ENCODE data around the gene INTS12. TPM values are rescaled to one million over a fixed set of nuclear protein-coding genes. Genes with fewer than 3 reads are reported as not detected.

INTS12 gene
- total RNA-seq, 2 donors from 2014 or later, result 22.6 TPM

GRCh38 chr4:105671301-105671700 is 37.2 kb downstream of the INTS12 start:
- no peak for DNase-seq (ENCODE audit: low spot score)
- Histone ChIP-seq H3K9me3 (no peaks in the 10 kb centered on the region), H3K36me3 (no peaks in the 10 kb centered on the region), H3K27ac (no peak overlapping the region), H3K4me3 (no peak overlapping the region), H3K4me1 (ENCODE audit: control insufficient read depth in 1 of 2, low read depth in 2 of 2) (no peaks in the 10 kb centered on the region), H3K27me3 (replicated peaks; ENCODE audit: insufficient read depth) (no peaks in the 10 kb centered on the region)
- TF ChIP-seq CTCF (IDR thresholded peaks at IDR 0.05), result no peak
- ATAC-seq (ENCODE audit: insufficient number of reproducible peaks, low FRiP score, low read depth), result no peak

- TF ChIP-seq CTCF (IDR thresholded peaks at IDR 0.05), result no peak
- no peak for DNase-seq (ENCODE audit: low spot score)
- no peaks in the 10 kb centered on the region for H3K36me3 ChIP-seq
- H3K4me3 ChIP-seq, result no peak overlapping the region
- no peak for ATAC-seq (ENCODE audit: insufficient number of reproducible peaks, low FRiP score, low read depth)
- no peaks in the 10 kb centered on the region for H3K27me3 ChIP-seq (replicated peaks; ENCODE audit: insufficient read depth)
- H3K4me1 ChIP-seq (ENCODE audit: control insufficient read depth in 1 of 2, low read depth in 2 of 2), result no peaks in the 10 kb centered on the region
- H3K27ac ChIP-seq, result no peak overlapping the region
- H3K9me3 ChIP-seq, result no peaks in the 10 kb centered on the region
Measured at GRCh38 chr4:105670684-105671083, 37.8 kb downstream of the INTS12 start.

GRCh38 chr4:105666693-105667092 is 41.8 kb downstream of the INTS12 start:
- no peak for ATAC-seq (ENCODE audit: insufficient number of reproducible peaks, low FRiP score, low read depth)
- TF ChIP-seq CTCF (IDR thresholded peaks at IDR 0.05), result no peak

GRCh38 chr4:105662935-105663675 is 45.4 kb downstream of the INTS12 start:
- no peak for ATAC-seq (ENCODE audit: insufficient number of reproducible peaks, low FRiP score, low read depth)

More at GRCh38 chr4:105666693-105667092, 41.8 kb downstream of the INTS12 start:
- no peak overlapping the region for H3K27ac ChIP-seq
- H3K4me3 ChIP-seq, result no peak overlapping the region
- no peaks in the 10 kb centered on the region for H3K4me1 ChIP-seq (ENCODE audit: control insufficient read depth in 1 of 2, low read depth in 2 of 2)
- no peak for DNase-seq (ENCODE audit: low spot score)
- H3K9me3 ChIP-seq, result no peaks in the 10 kb centered on the region
- H3K36me3 ChIP-seq, result no peaks in the 10 kb centered on the region
- no peaks in the 10 kb centered on the region for H3K27me3 ChIP-seq (replicated peaks; ENCODE audit: insufficient read depth)

GRCh38 chr4:105661028-105661427 is 47.5 kb downstream of the INTS12 start:
- DNase-seq (ENCODE audit: low spot score), result no peak
- no peak for ATAC-seq (ENCODE audit: insufficient number of reproducible peaks, low FRiP score, low read depth)
- no peaks in the 10 kb centered on the region for H3K27me3 ChIP-seq (replicated peaks; ENCODE audit: insufficient read depth)
- no peak overlapping the region for H3K4me3 ChIP-seq
- no peaks in the 10 kb centered on the region for H3K36me3 ChIP-seq
- no peaks in the 10 kb centered on the region for H3K4me1 ChIP-seq (ENCODE audit: control insufficient read depth in 1 of 2, low read depth in 2 of 2)
- no peak overlapping the region for H3K27ac ChIP-seq
- H3K9me3 ChIP-seq, result no peaks in the 10 kb centered on the region
- no peak for TF ChIP-seq CTCF (IDR thresholded peaks at IDR 0.05)

More at GRCh38 chr4:105662935-105663675, 45.4 kb downstream of the INTS12 start:
- H3K36me3 ChIP-seq, result no peaks in the 10 kb centered on the region
- no peak overlapping the region for H3K27ac ChIP-seq
- no peak for TF ChIP-seq CTCF (IDR thresholded peaks at IDR 0.05)
- no peaks in the 10 kb centered on the region for H3K27me3 ChIP-seq (replicated peaks; ENCODE audit: insufficient read depth)
- H3K9me3 ChIP-seq, result no peaks in the 10 kb centered on the region
- no peaks in the 10 kb centered on the region for H3K4me1 ChIP-seq (ENCODE audit: control insufficient read depth in 1 of 2, low read depth in 2 of 2)
- H3K4me3 ChIP-seq, result no peak overlapping the region
- no peak for DNase-seq (ENCODE audit: low spot score)

Data from thoracic aorta (tissue), 2 donors.